Measurements from ENCODE around the gene DCST1. TPM values are rescaled to one million over a fixed set of nuclear protein-coding genes. Genes with fewer than 3 reads are reported as not detected.

The DCST1 gene
- total and polyA plus RNA-seq, 2 of the 13 experiments (the other 11 are each of a cell fraction or from before 2014, with no cell fraction given): 0.04 TPM; not detected in 1

DNA sequence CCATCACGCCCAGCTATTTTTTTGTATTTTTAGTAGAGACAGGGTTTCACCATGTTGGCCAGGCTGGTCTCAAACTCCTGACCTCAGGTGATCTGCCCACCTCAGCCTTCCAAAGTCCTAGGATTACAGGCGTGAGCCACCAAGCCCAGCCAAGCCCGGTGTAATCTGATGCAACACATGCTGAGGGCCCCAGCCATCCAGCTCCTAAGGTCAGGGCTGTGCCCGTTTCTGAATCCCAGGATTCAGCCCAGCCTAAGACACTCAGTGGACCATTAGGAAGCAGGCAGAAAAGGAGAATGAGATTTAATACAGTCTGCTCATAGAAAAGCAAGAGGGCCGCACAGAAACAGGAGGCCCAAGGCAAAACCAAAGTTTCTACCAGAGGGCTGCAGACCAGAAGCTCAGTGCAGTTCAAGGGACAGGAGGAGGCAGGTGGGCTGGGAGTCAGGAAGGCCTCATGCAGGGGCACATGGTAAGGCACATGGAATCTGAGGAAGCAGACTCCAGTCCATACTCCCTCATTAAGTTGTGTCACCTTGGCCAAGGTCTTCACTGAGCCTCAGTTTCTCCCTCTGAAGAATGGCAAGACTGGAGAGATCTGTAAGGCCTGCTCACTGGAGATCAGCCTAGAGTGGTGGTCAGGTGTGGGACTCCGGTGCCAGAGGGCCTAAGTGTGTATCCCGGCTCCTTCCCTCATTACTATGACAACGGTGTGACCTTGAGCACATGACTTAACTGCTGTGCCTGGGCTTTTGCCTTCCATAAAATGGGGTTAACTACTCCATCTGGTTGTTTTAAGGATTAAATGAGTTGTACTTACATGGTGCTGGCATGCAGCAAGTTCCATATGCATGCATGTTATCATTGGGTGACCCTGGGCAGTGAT, 15.1 kb downstream of the DCST1 start (continued):
- TF ChIP-seq, protein P1, sequence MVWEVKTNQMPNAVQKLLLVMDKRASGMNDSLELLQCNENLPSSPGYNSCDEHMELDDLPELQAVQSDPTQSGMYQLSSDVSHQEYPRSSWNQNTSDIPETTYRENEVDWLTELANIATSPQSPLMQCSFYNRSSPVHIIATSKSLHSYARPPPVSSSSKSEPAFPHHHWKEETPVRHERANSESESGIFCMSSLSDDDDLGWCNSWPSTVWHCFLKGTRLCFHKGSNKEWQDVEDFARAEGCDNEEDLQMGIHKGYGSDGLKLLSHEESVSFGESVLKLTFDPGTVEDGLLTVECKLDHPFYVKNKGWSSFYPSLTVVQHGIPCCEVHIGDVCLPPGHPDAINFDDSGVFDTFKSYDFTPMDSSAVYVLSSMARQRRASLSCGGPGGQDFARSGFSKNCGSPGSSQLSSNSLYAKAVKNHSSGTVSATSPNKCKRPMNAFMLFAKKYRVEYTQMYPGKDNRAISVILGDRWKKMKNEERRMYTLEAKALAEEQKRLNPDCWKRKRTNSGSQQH (CRISPR knock-in tag; IDR thresholded peaks at IDR 0.05; ENCODE audit: low read depth): no peak
- TF ChIP-seq REXO4 (CRISPR knock-in tag; IDR thresholded peaks at IDR 0.05; ENCODE audit: borderline replicate concordance) (no peak), ZFP36L1 (CRISPR knock-in tag; IDR thresholded peaks at IDR 0.05) (no peak), SRY (CRISPR knock-in tag; IDR thresholded peaks at IDR 0.05) (0 out of 2 replicates have a peak, but pooled peaks have one; percentile 26), SAP130 (CRISPR knock-in tag; IDR thresholded peaks at IDR 0.05; ENCODE audit: low read depth) (peak; percentile 51; the same call in 1 of the 2 replicates), KLF11 (CRISPR knock-in tag; IDR thresholded peaks at IDR 0.05) (no peak), ZNF780A (CRISPR knock-in tag; IDR thresholded peaks at IDR 0.05) (no peak), TCF7 (IDR thresholded peaks at IDR 0.05; ENCODE audit: low read depth) (no peak), ZNF652 (CRISPR knock-in tag; IDR thresholded peaks at IDR 0.05; ENCODE audit: borderline replicate concordance, low read depth) (no peak), CHCHD3 (CRISPR knock-in tag; IDR thresholded peaks at IDR 0.05) (no peak), PTBP1 (IDR thresholded peaks at IDR 0.05; ENCODE audit: low read depth, low read length, poor library complexity, severe bottlenecking) (no peak), PAX8 (CRISPR knock-in tag; IDR thresholded peaks at IDR 0.05; ENCODE audit: borderline replicate concordance) (no peak), ZNF839 (CRISPR knock-in tag; IDR thresholded peaks at IDR 0.05; ENCODE audit: borderline replicate concordance) (no peak), NR2F2 (IDR thresholded peaks at IDR 0.05; ENCODE audit: borderline replicate concordance, low read depth) (no peak), ZNF292 (CRISPR knock-in tag; IDR thresholded peaks at IDR 0.05; ENCODE audit: borderline replicate concordance, low read depth) (0 out of 2 replicates have a peak, but pooled peaks have one; percentile 24), ZFP41 (CRISPR knock-in tag; IDR thresholded peaks at IDR 0.05; ENCODE audit: borderline replicate concordance) (no peak), SOX6 (IDR thresholded peaks at IDR 0.05) (no peak), SOX6 (CRISPR knock-in tag; IDR thresholded peaks at IDR 0.05) (peak; percentile 23; the same call in 1 of the 2 replicates), LCORL (IDR thresholded peaks at IDR 0.05) (no peak), LCORL (CRISPR knock-in tag; IDR thresholded peaks at IDR 0.05) (peak; percentile 29; the same call in 1 of the 2 replicates), KLF13 (CRISPR knock-in tag; IDR thresholded peaks at IDR 0.05) (no peak), ATF1 (CRISPR knock-in tag; IDR thresholded peaks at IDR 0.05) (no peak), HNF4A (CRISPR knock-in tag; IDR thresholded peaks at IDR 0.05) (peak; percentile 58)
- TF ChIP-seq, protein P2, sequence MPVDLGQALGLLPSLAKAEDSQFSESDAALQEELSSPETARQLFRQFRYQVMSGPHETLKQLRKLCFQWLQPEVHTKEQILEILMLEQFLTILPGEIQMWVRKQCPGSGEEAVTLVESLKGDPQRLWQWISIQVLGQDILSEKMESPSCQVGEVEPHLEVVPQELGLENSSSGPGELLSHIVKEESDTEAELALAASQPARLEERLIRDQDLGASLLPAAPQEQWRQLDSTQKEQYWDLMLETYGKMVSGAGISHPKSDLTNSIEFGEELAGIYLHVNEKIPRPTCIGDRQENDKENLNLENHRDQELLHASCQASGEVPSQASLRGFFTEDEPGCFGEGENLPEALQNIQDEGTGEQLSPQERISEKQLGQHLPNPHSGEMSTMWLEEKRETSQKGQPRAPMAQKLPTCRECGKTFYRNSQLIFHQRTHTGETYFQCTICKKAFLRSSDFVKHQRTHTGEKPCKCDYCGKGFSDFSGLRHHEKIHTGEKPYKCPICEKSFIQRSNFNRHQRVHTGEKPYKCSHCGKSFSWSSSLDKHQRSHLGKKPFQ (CRISPR knock-in tag; IDR thresholded peaks at IDR 0.05; ENCODE audit: insufficient replicate concordance): no peak
